ENCODE measurements around the gene RAPGEF5.

The RAPGEF5 gene

GRCh38 chr7:22386206-22386858, 29.4 kb upstream of the RAPGEF5 start:
- Mint-ChIP-seq H3K4me3 (no peak overlapping the region), H3K27ac (no peak overlapping the region), H3K4me1 (peaks cover 6% of the 10 kb centered on the region), H3K36me3 (ENCODE audit: low read depth) (no peaks in the 10 kb centered on the region), H3K27me3 (ENCODE audit: low read depth) (no peaks in the 10 kb centered on the region), H3K9me3 (no peaks in the 10 kb centered on the region)
- TF ChIP-seq CTCF (IDR thresholded peaks at IDR 0.05; ENCODE audit: unreplicated experiment in 3 of 3) = no peak

GRCh38 chr7:22385326-22385725, 28.4 kb upstream of the RAPGEF5 start:
- TF ChIP-seq CTCF (IDR thresholded peaks at IDR 0.05; ENCODE audit: unreplicated experiment in 3 of 3) = no peak
- no peak overlapping the region for H3K4me3 Mint-ChIP-seq
- no peak overlapping the region for H3K27ac Mint-ChIP-seq
- no peaks in the 10 kb centered on the region for H3K36me3 Mint-ChIP-seq (ENCODE audit: low read depth)
- H3K9me3 Mint-ChIP-seq = no peaks in the 10 kb centered on the region
- H3K4me1 Mint-ChIP-seq = peaks cover 6% of the 10 kb centered on the region
- no peaks in the 10 kb centered on the region for H3K27me3 Mint-ChIP-seq (ENCODE audit: low read depth)

GRCh38 chr7:22380333-22380732, 23.4 kb upstream of the RAPGEF5 start:
- peaks cover 6% of the 10 kb centered on the region for H3K4me1 Mint-ChIP-seq
- H3K9me3 Mint-ChIP-seq = no peaks in the 10 kb centered on the region
- no peaks in the 10 kb centered on the region for H3K36me3 Mint-ChIP-seq (ENCODE audit: low read depth)
- no peak for TF ChIP-seq CTCF (IDR thresholded peaks at IDR 0.05; ENCODE audit: unreplicated experiment in 3 of 3)
- H3K4me3 Mint-ChIP-seq = no peak overlapping the region
- no peak overlapping the region for H3K27ac Mint-ChIP-seq
- H3K27me3 Mint-ChIP-seq (ENCODE audit: low read depth) = peaks cover 4% of the 10 kb centered on the region

GRCh38 chr7:22378199-22378980, 21.4 kb upstream of the RAPGEF5 start:
- peaks cover 17% of the 10 kb centered on the region for H3K4me1 Mint-ChIP-seq
- TF ChIP-seq CTCF (IDR thresholded peaks at IDR 0.05; ENCODE audit: unreplicated experiment in 3 of 3) = no peak
- no peak overlapping the region for H3K27ac Mint-ChIP-seq
- H3K27me3 Mint-ChIP-seq (ENCODE audit: low read depth) = peaks cover 4% of the 10 kb centered on the region
- H3K36me3 Mint-ChIP-seq (ENCODE audit: low read depth) = no peaks in the 10 kb centered on the region
- no peak overlapping the region for H3K4me3 Mint-ChIP-seq
- H3K9me3 Mint-ChIP-seq = no peaks in the 10 kb centered on the region

- H3K36me3 Mint-ChIP-seq (ENCODE audit: low read depth) = no peaks in the 10 kb centered on the region
- no peak for TF ChIP-seq CTCF (IDR thresholded peaks at IDR 0.05; ENCODE audit: unreplicated experiment in 3 of 3)
- no peak overlapping the region for H3K4me3 Mint-ChIP-seq
- H3K9me3 Mint-ChIP-seq = no peaks in the 10 kb centered on the region
- H3K4me1 Mint-ChIP-seq = peaks cover 22% of the 10 kb centered on the region
- peaks cover 4% of the 10 kb centered on the region for H3K27me3 Mint-ChIP-seq (ENCODE audit: low read depth)
- peak overlapping the region in 1 of 3 experiments; percentile 31 for H3K27ac Mint-ChIP-seq
Observed at GRCh38 chr7:22377703-22378102, 20.7 kb upstream of the RAPGEF5 start.
